HG03575 (cell line): ENCODE measurements around the gene WDFY2.

Experiments used
- ATAC-seq: cut with Tn5 transposase; IDR thresholded peaks from one replicate; pipeline ENCODE4 v1.9.1; 2021; ENCODE audit not compliant: unreplicated experiment, insufficient number of reproducible peaks, low FRiP score; ENCODE audit errors: extremely low read depth

The WDFY2 gene

DNA sequence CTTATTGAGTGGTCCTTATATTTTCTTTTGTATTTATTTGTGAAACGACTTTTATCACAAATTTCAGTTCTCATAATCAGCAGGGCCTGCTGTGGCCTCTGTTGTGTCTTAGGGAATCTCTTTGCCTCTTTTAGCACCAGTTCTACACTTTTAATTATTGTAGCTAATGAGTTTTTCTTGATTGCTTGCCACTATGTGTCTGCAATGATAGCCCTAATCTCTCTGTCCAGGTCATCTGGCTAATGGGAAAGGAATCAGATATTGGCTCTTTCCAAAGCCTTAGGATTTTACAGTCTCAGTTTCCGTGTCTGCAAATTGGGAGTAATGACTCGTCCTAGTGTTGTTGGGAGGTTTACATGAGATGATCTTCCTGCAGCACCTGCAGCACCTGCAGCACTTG is 10.2 kb downstream of the WDFY2 start:
- no peak for ATAC-seq

DNA sequence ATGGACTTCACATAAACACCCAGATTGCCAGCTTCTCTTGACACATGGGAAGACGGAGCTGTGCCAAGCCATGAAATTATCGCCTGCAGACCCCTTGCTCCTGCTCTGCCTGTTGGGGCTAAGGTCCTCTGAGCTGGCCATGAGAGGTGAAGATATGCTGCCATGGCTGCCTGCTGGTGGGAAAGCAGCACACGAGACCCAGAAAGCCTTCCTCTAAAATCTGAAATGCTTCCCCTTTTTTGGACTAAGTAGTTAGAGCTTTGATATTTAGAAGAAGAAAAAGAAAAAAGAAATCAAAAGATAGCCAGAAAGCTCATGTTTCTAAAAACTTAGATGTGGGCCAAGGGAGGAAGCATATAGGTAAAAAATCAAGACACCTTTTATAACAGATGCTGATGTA is 11.2 kb downstream of the WDFY2 start:
- no peak for ATAC-seq

DNA sequence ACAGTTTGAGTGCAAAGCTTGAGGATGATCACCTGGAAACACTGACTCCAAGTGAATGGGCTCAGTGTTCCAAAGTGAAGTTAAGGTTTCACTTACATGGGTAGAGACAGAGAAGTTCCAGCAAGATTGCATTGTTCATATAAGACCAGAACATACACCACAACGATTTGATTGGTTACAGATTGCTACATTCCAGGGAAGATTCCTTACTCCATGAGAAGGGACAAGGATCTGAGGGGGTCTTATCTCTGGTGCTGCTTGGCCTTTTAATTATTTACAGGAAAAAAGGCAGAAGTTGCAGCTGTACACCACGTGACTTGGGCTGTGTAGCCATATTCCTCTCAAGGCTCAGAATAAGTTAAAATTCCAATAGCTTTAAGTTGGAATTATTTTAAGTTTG is 12.3 kb downstream of the WDFY2 start:
- ATAC-seq: no peak

DNA sequence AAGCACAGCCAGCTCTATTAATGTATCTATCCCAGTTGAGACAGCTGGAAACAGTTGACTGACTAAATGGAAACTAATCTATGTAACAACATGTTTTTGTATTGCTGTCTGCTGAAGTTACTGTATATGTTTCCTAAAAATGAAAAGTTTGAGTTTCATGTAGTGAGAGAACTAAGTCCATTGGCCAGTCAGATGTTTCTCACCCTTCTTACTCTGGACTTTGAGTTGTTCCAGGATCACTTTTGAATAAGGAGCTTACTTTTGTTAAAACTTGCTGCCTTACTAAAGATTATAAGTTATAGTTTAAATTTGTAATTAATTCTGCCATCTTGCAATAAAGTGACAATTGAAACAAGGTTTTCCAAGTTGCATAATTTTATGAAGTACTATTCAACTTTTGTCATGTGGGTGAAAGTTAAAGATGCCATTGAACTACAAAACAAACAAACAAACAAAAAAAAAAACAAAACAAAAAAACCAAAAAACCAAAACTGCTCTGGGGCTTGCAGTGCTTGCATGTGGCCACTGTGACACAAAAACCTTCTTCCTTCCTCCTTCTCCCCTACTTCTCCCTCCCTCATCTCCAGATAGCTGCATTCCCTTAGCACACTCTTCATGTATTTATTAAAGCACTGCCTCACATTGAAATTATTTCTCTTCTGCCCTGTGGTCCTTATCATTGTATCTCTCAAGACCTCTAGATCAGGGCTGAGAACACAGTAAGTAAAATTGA is 15.3 kb downstream of the WDFY2 start:
- ATAC-seq: no peak

DNA sequence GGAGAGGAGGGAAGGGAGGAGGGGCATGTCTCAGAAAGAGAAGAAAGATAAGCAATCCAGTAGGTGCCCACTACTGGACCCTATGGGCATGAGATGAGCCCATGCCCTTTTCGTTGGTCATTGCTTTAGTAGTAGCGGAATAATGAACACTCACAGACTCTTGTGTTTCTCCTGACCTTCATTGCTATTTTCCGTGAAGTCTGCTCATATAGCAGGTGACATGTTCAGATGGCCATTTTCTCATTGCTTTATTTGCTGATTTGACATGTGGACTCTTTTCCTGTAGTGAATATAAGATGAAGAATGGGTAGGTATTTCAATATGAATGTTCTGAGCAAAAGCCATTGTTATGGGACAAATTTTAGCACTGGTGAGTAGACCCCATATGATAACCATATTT is 16.4 kb downstream of the WDFY2 start:
- no peak for ATAC-seq

DNA sequence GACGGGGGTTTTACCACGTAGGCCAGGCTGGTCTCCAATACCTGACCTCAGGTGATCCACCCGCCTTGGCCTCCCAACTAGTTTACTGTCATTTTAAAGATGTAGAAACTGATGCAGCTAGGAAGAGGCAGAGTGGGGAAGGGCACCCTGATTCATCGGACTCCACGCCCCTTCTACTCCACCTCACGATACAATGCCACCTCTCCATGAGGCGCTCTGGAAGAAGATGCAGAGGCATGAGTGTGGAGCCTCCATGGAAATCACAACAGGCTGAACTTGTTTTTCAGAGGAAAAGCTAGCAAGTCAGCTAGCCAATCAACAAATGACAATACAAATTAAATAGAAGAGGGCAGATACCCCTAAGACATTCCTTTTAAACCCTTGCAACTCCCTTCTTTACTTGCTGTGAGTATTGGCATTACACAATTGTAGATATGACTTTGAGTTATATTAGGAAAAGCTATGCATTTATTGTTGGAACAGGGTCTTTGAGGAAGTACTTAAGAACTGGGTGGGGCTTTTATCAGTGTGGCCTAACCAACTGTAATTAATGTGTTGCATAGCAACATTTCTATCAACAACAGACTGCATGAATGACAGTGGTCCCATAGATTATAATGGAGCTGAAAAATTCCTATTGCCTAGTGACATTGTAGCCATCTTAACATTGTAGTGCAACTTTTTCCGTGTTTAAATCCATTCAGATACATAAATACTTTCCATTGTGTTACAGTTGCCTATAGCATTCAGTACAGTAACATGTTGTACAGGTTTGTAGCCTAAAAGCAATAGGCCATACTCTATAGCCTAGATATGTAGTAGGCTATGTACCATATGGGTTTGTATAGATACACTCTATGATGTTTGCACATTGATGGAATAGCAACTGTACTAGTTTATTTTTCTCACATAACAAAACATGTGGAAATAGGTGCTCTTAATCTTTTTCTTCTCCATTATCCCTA is 17.6 kb downstream of the WDFY2 start:
- no peak for ATAC-seq

DNA sequence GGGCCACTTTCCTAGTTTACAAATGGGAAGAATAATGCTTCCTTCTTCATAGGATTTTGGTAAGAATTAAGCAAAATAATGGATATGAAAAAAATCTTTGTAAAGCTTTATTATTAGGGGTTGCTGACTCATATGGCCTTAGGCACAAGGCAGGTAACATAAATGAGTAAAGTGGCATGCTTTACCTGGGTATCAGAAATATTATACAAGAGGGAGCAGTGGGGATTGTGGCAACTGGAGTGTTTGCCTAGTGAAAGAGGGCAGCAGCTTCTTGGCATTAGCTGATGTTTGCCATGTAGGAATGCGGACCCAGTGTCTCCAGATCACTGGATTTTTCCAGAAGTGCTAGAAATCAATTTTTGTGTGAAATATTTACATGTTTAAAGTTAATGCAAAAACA is 19.5 kb downstream of the WDFY2 start:
- no peak for ATAC-seq

DNA sequence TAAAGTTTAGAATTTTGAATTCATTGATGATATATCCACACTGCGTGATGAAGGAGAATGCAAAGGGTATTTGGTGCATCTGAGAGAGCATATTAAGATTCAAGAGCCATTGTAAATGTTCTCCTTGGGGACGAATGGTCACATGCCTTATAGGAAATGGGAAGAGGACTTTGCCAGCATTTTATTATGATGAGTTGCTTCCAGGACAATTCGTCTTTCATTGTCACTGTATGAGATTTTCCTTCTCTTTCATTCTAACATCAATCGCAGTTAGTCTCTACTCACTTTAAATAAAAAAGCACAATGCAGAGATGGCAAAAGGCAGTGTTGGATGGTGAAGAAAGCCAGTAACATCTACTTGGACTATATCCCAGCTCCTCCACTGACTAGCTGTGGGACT is 21.4 kb downstream of the WDFY2 start:
- no peak for ATAC-seq

DNA sequence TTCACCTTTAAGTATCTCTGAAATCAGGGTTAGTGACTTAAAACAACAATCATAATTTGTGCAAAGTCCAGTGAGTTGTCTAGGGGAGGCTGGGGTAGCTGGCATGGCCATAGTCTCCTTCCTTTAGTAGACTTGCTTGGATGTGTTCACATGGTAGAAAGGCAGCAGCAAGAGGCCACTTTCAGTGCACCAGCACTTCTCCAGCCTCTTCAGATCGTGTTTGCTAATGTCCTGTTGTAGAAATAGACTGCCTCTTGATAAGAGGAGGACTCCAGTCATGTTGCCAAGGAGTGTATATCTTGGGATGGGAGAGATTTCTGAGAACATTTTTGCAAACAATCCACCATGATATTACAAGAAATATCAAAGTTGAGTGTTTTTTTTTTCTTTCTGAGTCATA is 22.9 kb downstream of the WDFY2 start:
- no peak for ATAC-seq

DNA sequence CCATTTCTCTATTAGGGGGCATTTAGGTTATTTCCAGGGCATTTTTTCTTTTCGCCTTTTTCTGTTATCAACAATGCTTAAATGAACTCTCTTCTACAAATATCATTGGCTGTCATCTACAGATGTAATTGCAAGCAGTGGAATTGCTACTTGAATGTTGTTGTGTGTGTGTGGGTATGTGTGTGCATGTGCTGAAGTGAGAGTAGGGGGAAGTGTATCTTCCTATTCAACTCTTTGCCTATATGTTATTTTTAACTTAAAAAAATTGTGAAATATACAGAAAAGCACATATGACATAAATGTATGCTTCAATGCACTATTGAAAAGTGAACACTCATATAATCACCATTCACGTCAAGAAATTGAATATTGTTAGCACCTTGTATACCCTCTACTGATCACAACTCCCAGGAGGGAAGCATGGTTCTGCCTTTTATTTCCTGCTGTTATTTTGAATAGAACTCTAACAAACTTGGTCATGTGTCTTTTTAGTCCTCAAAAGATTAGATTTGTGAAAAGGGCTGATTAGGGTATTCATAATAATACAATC is 24.7 kb downstream of the WDFY2 start:
- no peak for ATAC-seq

DNA sequence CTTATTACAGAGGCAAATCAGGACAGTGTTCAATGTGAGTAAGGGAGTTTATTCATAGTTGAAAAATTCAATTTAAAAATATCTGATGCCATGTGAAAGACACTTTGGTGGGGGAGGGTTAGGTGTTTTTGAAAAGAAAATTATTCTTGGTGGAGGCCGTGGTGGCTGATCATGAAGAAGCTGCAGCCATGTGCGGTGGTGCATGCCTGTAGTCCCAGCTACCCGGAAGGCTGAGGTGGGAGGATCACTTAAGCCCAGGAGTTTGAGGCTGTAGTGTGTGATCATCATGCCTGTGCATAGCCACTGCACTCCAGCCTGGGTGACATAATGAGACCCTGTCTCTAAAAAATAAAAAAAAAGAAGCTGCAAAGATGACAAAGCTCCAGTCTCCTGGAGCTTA is 28.6 kb downstream of the WDFY2 start:
- ATAC-seq: no peak

DNA sequence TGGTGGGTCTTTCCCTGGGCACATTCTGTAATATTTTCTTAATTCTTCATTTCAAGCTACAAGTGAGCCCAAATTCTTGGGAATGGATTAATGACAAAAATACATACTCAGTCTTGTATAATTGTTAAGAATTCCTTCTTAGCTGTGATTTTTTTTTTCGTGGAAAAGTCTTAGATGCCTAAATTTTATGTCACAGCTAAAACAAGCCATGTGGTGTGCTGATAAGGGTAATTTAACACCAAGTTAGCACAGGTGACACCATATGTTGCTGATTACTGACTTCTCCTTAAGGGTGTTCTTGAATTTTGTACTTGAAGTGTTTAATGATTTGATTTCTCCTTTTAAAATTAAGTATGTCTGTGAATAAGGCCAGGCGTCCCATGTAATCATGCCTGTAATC is 29.3 kb downstream of the WDFY2 start:
- no peak for ATAC-seq

DNA sequence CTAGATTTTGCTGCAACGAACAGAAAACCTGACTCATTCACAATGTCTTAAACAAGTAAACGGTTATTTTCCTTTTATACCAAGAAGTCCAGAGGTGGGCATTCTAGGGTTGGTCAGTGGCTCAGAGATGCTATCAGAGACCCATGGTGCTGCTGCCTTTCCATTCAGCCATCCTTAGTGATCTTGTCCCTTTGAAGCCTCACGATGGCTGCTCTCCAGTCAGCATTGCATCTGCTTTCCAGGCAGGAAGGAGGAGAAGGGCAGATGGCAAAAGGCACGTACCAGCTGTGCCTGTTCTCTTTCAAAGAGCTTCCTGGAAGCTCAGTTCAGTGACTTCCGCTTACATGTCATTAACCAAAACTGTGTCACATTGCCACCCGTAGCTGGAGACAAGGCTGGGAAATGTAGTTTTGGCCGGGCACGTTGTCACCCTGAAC is 30.1 kb downstream of the WDFY2 start:
- ATAC-seq: peak; percentile 43

DNA sequence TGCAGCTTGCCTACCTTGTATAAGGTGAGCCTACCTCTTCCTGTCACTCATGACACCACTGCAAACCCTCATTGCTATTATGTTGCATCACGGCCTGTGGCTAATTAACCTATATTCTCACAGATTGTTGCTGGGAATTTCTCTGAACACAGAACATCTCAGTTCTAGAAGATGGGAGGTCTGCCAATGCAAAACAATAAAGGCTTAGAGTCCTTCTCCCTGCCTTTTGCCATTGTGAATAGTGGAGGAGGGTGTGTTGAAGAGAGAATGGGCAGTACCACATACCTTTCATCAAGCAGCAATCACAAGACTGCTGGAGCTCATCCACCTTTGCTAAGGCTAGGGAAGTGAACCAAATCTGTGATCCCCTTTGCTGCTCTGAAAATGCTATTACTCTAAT is 34.4 kb downstream of the WDFY2 start:
- ATAC-seq: no peak

DNA sequence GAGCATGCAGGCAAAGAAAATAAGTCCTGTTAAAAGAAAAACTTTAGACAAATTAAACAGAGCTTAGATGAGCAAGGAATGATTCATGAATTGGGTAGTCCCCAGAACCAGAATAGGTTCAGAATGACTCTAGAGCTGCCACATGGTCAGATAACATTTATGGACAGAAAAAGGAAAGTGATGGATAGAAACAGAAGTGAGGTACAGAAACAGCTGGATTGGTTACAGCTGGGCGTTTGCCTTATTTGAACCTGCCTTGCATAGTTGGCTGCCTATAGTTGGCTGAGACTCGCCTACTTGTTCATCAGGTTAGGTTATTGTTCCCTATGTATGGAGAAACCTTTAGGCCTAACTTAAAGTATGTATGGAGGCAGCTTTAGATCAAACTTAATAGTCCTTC is 35.4 kb downstream of the WDFY2 start:
- no peak for ATAC-seq

DNA sequence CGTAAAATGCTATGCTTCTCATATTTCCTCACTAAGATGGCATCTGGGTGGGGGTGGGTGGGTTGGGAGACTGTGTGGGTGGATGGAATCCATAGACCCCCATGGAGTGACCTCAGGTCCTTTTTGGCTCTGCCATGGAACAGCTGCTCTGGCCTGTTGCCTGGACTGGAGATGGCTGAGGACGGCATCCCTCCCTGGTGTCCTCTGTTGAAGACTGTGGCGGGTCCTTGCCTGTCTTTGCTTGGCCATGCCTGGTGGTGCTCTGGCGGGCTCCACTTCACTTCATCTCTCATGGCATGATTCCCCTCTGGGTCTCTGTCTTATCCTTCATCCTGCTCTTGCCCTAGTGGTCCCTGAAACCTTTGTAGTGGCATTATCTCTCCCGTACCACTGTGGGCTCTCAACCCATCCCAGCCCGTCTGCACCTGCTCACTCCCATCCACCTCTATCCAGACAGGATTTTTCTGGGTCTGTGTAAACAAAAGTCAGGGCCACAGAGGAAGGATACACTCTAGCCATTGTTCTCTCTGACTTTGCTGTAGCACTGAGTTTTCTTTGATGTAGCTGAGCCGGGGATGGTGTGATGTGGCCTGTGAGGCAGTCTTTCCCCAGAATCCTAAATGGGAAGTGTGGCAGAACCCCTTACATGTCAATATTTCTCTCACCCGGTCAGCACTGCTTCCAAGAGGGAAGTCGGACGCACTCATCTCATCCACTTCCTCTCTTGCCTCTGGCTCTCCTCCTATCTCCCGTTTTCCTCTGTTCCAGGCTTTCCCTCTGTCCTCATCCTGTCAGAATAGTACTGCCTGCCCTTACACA is 36.1 kb downstream of the WDFY2 start:
- no peak for ATAC-seq

DNA sequence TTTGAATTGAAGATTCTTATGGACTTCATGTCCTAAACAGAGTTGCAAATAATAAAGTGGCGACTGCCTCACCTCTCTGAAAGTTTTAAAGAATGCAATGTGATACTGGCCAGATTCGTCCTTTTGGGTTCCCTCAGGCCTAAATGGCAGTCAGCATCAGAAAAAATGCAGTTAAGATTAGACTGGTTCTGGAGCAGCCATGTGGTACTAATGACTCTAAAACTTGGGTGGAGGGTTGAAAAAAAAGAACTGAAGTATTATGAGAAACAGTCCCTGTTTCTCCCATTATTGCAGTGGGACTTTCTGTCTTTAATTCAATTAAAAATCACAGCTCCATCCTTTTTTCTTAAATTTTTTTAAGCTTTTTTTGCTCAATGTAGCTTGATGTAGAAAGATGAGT is 37.3 kb downstream of the WDFY2 start:
- ATAC-seq: no peak

DNA sequence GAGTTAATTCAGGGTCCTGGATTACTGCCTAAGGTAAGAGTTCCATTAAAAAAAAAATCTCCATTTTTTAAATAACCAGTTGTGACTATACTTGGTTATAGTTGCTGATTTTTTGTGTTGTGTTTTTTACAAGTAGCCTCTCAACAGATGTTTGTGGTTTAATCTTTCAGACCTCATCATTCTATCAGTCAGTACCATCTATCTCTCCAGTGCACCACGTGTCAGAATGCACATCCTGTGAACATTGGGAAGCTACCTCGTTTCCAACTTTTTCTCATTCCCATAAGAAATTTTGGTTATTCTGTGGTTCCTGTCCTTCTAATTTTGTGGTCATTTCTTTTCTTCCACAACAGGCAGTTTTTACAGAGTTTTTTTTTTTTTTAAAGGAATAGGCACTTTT is 39.2 kb downstream of the WDFY2 start:
- no peak for ATAC-seq

DNA sequence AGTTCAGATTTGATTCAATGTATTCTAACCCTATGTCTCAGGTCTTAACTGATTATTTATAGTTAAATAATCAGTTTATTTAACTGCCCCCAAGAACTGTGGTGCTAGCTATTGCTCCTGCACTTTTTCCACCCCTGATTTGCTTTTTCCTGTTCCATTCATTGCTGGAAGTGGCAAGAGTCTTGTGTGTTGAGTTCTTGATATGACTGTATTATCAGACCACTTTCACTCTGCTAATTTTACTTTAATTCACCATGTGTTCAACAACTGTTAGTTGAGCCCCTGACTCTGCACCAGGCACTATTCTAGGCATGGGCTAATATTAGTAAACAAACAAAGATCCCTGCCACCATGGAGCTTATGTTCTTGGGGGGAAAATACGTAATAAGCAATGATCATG is 39.9 kb downstream of the WDFY2 start:
- no peak for ATAC-seq
